K562 (cell line): ENCODE results near the gene TMEM181. TPM values are rescaled to one million over a fixed set of nuclear protein-coding genes. Genes with fewer than 3 reads are reported as not detected.

ENCODE experiments used
- ATF3 ChIP-seq, 2 experiments: fragments of 450-650 bp in 1 of 2; sonication (generic) in 1 of 2; formaldehyde crosslinking in 1 of 2; IDR thresholded peaks in 1 of 2; conservative IDR thresholded peaks in 1 of 2; 2 replicates each; pipeline versions ENCODE4 v1.6.1 to v1.8.1; 2016 to 2023; ENCODE audit warnings: mild to moderate bottlenecking in 2 of 2, moderate library complexity in 2 of 2, inconsistent platforms in 1 of 2, missing genetic modification reagents in 1 of 2
- CCAR2 ChIP-seq: fragments of 200-400 bp; formaldehyde crosslinking; IDR thresholded peaks from 2 replicates; pipeline ENCODE4 v1.6.1; 2017; ENCODE audit warnings: mild to moderate bottlenecking, low read depth, low read length
- CREB1 ChIP-seq, 2 experiments: sonication (generic) in 1 of 2; formaldehyde crosslinking in 1 of 2; IDR thresholded peaks; 2 replicates each; pipeline versions ENCODE4 v1.6.1 to v1.8.0; 2012 to 2022; ENCODE audit warnings: inconsistent platforms in 1 of 2, mild to moderate bottlenecking in 1 of 2, missing genetic modification reagents in 1 of 2, moderate library complexity in 1 of 2
- CREM ChIP-seq: IDR thresholded peaks from 2 replicates; pipeline ENCODE4 v1.6.1; 2014; ENCODE audit warnings: antibody characterized with exemption, low read depth
- EGR1 ChIP-seq: fragments of 450-650 bp; conservative IDR thresholded peaks from 2 replicates; pipeline ENCODE4 v1.6.1; 2017; ENCODE audit warnings: mild to moderate bottlenecking
- GATA2 ChIP-seq: sonication (generic); formaldehyde crosslinking; IDR thresholded peaks from 2 replicates; pipeline ENCODE4 v1.4.0; 2020; ENCODE audit warnings: mild to moderate bottlenecking, missing genetic modification reagents
- HMGN3 ChIP-seq: IDR thresholded peaks from 2 replicates; pipeline ENCODE4 v1.6.1; 2011; ENCODE audit warnings: borderline replicate concordance, low read depth, mild to moderate bottlenecking, mixed read lengths, low read length; ENCODE audit not compliant: insufficient read length; ENCODE audit errors: extremely low read depth
- HSF4 ChIP-seq: fragments of 250-450 bp; sonication (Bioruptor Pico); IDR thresholded peaks from 2 replicates; pipeline ENCODE4 v2.1.2; 2022; ENCODE audit warnings: mild to moderate bottlenecking, moderate library complexity, borderline replicate concordance
- IRF1 ChIP-seq: sonication (generic); formaldehyde crosslinking; IDR thresholded peaks from 2 replicates; pipeline ENCODE4 v1.8.0; 2022; ENCODE audit warnings: missing genetic modification reagents, mild to moderate bottlenecking, borderline replicate concordance
- MTA1 ChIP-seq: fragments of 450-650 bp; IDR thresholded peaks from 2 replicates; pipeline ENCODE4 v1.6.1; 2017; ENCODE audit warnings: borderline replicate concordance
- NFRKB ChIP-seq: fragments of 450-650 bp; IDR thresholded peaks from 2 replicates; pipeline ENCODE4 v1.6.1; 2016; ENCODE audit warnings: low read depth
- POLR2AphosphoS5 ChIP-seq: IDR thresholded peaks from 2 replicates; pipeline ENCODE4 v1.6.1; 2011; ENCODE audit warnings: mild to moderate bottlenecking, low read depth, low read length, moderate library complexity; ENCODE audit not compliant: control insufficient read depth, insufficient read depth
- SMARCC2 ChIP-seq: fragments of 450-650 bp; IDR thresholded peaks from 2 replicates; pipeline ENCODE4 v1.6.1; 2017; ENCODE audit warnings: antibody characterized with exemption, moderate library complexity, mild to moderate bottlenecking, low read depth
- XRCC3 ChIP-seq: fragments of 450-650 bp; IDR thresholded peaks from 2 replicates; pipeline ENCODE4 v1.6.1; 2017; ENCODE audit warnings: mild to moderate bottlenecking, moderate library complexity
- ZNF436 ChIP-seq: fragments of 250-450, 450-650 bp; sonication (Bioruptor Pico); formaldehyde crosslinking; IDR thresholded peaks from 2 replicates; pipeline ENCODE4 v1.7.0; 2020; ENCODE audit warnings: mild to moderate bottlenecking
- ZNF561 ChIP-seq: fragments of 450-650 bp; formaldehyde crosslinking; conservative IDR thresholded peaks from 2 replicates; pipeline ENCODE4 v1.4.0; 2020; ENCODE audit warnings: mild to moderate bottlenecking, moderate library complexity
- ZNF79 ChIP-seq: fragments of 250-450 bp; sonication (Bioruptor Pico); IDR thresholded peaks from 2 replicates; pipeline ENCODE4 v1.4.0; 2020; ENCODE audit warnings: low read depth, mild to moderate bottlenecking, moderate library complexity
- ZZZ3 ChIP-seq: fragments of 450-650 bp; IDR thresholded peaks from 2 replicates; pipeline ENCODE4 v1.6.1; 2016; ENCODE audit warnings: antibody characterized with exemption, mild to moderate bottlenecking, moderate library complexity
- polyA plus RNA-seq, 8 experiments: library from polyadenylated mRNA; depleted of rRNA in 4 of 8; stranded (reverse) in 5 of 8; unstranded in 3 of 8; fragments of >200 nt; fragmentation: Nextera tagmentation in 2 of 8; fragmentation: Illumina TruSeq in 1 of 8; extraction: Ambion mirVana in 2 of 8; extraction: Trizol in 1 of 8; gene quantifications; 2 replicates each; pipeline versions ENCODE4 v1.2.1 to v1.2.3, GENCODE V29; 2011 to 2014; ENCODE audit warnings: inconsistent platforms in 1 of 8, missing spikeins in 1 of 8
- total RNA-seq, 7 experiments: library from RNA; depleted of rRNA in 6 of 7; stranded (reverse); fragments of >200 nt in 6 of 7; fragmentation: Illumina TruSeq in 2 of 7; extraction: Trizol in 2 of 7; gene quantifications; 2 replicates each; pipeline versions ENCODE4 v1.2.1 to v1.2.3, GENCODE V29; 2011 to 2021; ENCODE audit warnings: low replicate concordance in 1 of 7
- TF ChIP-seq, protein P1 (sequence below): sonication (generic); IDR thresholded peaks from 2 replicates; pipeline ENCODE4 v1.6.1; 2016
- TF ChIP-seq, protein P2 (sequence below): fragments of 250-450 bp; sonication (Bioruptor Pico); IDR thresholded peaks from 2 replicates; pipeline ENCODE4 v1.8.0; 2021; ENCODE audit warnings: moderate library complexity, mild to moderate bottlenecking, inconsistent platforms
- TF ChIP-seq, protein P3 (sequence below): fragments of 250-450 bp; sonication (Bioruptor Pico); IDR thresholded peaks from 2 replicates; pipeline ENCODE4 v1.8.0; 2022; ENCODE audit warnings: moderate library complexity, mild to moderate bottlenecking, inconsistent platforms
- TF ChIP-seq, protein P4 (sequence below), 2 experiments: fragments of 200-800 bp in 1 of 2; sonication (Bioruptor generic) in 1 of 2; sonication (generic) in 1 of 2; formaldehyde crosslinking in 1 of 2; IDR thresholded peaks in 1 of 2; conservative IDR thresholded peaks in 1 of 2; 2 replicates each; pipeline versions ENCODE4 v1.5.0 to v1.6.1; 2016 to 2020; ENCODE audit warnings: missing compliant biosample characterization in 1 of 2, missing genetic modification characterization in 1 of 2, missing genetic modification reagents in 1 of 2

TMEM181 gene
- total and polyA plus RNA-seq, 9 of the 15 experiments (the other 6 are each of a cell fraction or from before 2014, with no cell fraction given): 5.6 to 27.2 (median 19.9) TPM

DNA sequence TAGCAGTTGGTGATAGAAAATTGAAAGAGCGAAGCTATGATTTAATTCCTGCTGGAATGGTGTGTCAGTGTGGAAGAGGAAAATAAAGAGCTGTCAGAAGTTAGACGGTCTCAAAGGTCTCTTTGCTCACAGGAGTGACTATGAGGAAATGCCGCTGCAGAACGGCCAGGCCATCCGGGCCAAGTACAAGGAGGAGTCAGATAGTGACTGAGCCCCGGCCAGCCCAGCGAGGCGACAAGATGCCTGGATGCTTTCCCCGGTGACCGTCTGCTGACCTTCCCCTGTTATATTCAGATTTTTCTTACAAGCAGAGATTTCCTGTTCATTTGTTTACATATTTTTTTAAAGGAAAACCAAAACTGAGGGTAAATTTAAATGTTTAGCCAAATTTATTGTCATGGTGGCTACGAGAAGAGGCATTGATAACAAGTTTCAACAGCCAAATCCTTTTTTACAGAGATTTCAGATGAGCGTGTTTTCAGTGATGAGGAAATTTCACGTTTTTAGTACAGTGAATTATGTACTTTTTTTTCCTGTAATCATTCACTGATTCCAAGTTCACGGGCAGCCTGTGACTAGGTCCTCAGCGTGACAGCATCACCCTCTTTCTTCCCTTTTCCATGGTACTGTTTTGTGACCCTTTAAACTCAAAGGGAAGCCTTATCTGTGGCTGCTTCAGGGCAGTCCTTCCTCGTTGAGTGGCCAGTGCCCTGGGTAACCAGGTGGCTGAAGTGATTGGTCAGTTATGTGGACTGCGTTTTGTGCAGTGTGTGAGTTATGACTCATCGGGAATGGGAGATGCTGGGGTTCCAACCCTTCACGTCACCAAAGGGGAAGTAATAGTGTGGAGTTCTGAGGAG is 72.0 kb downstream of the TMEM181 start (continued):
- TF ChIP-seq GATA2 (CRISPR knock-in tag) (peak; percentile 87), ZNF436 (no peak), EGR1 (no peak), HSF4 (no peak), CCAR2 (no peak), ZNF79 (CRISPR knock-in tag) (no peak), NFRKB (no peak), ZZZ3 (no peak), ZNF561 (CRISPR knock-in tag) (no peak), HMGN3 (no peak), CREB1 (IDR thresholded peaks at IDR 0.05) (peak; percentile 66), CREB1 (CRISPR knock-in tag; IDR thresholded peaks at IDR 0.05) (peak; percentile 77), POLR2AphosphoS5 (peak; percentile 45; the same call in 1 of the 2 replicates), MTA1 (peak; percentile 63; the same call in 1 of the 2 replicates), IRF1 (CRISPR knock-in tag) (no peak), XRCC3 (no peak), SMARCC2 (peak; percentile 45; the same call in 1 of the 2 replicates), CREM (peak; percentile 93), ATF3 (IDR thresholded peaks at IDR 0.05) (peak; percentile 98), ATF3 (CRISPR knock-in tag; conservative IDR thresholded peaks at IDR 0.05) (peak; percentile 93)
- TF ChIP-seq, protein P1, sequence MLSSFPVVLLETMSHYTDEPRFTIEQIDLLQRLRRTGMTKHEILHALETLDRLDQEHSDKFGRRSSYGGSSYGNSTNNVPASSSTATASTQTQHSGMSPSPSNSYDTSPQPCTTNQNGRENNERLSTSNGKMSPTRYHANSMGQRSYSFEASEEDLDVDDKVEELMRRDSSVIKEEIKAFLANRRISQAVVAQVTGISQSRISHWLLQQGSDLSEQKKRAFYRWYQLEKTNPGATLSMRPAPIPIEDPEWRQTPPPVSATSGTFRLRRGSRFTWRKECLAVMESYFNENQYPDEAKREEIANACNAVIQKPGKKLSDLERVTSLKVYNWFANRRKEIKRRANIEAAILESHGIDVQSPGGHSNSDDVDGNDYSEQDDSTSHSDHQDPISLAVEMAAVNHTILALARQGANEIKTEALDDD: peak; percentile 92
- TF ChIP-seq, protein P2, sequence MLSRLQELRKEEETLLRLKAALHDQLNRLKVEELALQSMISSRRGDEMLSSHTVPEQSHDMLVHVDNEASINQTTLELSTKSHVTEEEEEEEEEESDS: no peak
- TF ChIP-seq, protein P3, sequence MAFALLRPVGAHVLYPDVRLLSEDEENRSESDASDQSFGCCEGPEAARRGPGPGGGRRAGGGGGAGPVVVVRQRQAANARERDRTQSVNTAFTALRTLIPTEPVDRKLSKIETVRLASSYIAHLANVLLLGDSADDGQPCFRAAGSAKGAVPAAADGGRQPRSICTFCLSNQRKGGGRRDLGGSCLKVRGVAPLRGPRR: no peak
- TF ChIP-seq, protein P4, sequence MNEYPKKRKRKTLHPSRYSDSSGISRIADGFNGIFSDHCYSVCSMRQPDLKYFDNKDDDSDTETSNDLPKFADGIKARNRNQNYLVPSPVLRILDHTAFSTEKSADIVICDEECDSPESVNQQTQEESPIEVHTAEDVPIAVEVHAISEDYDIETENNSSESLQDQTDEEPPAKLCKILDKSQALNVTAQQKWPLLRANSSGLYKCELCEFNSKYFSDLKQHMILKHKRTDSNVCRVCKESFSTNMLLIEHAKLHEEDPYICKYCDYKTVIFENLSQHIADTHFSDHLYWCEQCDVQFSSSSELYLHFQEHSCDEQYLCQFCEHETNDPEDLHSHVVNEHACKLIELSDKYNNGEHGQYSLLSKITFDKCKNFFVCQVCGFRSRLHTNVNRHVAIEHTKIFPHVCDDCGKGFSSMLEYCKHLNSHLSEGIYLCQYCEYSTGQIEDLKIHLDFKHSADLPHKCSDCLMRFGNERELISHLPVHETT (CRISPR knock-in tag; conservative IDR thresholded peaks at IDR 0.05 in 1 of 2, IDR thresholded peaks at IDR 0.05 in 1 of 2): no peak
